22Rv1 (cell line): Measurements from ENCODE around the gene TTC32.

ENCODE experiments used
- ZFX ChIP-seq: fragments of 450-650 bp; IDR thresholded peaks from 2 replicates; pipeline ENCODE4 v1.6.1; 2017; ENCODE audit warnings: antibody characterized with exemption, borderline replicate concordance
- TF ChIP-seq, protein P1 (sequence below): fragments of 450-650 bp; IDR thresholded peaks from 2 replicates; pipeline ENCODE4 v1.5.1; 2017; ENCODE audit warnings: mild to moderate bottlenecking

DNA sequence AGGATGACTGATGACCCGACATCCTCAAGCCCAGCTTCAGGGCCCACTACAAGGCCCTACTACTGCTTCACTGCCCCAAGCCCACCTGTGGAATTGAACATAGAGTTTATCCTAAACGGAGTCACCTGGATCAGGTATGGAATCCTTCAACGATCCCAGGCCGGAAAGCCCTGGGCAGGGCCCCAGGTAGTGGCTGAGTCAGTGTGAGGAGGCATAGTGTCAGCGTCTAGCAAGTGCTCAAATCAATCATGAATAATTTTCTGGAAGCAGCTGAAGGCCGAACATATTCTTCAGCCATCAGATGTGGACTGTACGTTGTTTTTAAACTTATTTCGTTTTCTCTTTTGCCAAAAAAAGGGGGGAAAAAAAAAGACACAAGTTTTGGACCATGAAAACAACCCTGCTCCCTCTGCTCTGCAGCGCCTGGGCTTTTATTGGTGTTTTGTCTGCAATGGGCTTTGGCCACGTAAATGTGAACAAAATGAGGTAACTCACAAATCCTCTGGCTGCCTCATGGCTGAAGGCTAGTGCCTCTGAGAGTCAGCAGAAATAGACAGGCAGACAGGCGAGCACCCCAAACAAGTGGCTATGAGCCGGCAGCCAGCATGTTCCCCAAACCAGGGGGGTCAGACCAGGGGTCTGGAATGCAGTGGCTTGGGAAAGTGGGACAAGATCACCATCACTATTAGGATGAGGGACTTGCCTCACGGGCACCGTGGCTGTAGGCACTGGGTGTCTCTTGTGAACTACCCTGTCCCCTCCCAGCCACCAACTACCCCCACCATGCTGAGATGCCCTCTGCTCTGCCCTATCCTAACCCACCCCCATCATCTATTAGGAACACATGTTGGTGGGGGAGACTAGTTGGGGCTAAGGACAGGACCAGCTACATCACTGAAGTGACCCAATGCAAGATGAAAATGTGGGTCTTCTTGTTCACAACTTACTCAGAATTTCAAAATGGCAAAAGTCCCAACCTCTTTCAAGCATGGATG is 51.4 kb downstream of the TTC32 start:
- TF ChIP-seq, protein P1, sequence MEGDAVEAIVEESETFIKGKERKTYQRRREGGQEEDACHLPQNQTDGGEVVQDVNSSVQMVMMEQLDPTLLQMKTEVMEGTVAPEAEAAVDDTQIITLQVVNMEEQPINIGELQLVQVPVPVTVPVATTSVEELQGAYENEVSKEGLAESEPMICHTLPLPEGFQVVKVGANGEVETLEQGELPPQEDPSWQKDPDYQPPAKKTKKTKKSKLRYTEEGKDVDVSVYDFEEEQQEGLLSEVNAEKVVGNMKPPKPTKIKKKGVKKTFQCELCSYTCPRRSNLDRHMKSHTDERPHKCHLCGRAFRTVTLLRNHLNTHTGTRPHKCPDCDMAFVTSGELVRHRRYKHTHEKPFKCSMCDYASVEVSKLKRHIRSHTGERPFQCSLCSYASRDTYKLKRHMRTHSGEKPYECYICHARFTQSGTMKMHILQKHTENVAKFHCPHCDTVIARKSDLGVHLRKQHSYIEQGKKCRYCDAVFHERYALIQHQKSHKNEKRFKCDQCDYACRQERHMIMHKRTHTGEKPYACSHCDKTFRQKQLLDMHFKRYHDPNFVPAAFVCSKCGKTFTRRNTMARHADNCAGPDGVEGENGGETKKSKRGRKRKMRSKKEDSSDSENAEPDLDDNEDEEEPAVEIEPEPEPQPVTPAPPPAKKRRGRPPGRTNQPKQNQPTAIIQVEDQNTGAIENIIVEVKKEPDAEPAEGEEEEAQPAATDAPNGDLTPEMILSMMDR = no peak
- no peak for TF ChIP-seq ZFX
